GM21723 (cell line): Measurements from ENCODE around the gene IL4.
"Not testable (repeated sequence)": the region's sequence is repeated elsewhere in the genome, so short reads cannot be mapped to it uniquely, and the experiment has no call there.

Experiments
- ATAC-seq: cut with Tn5 transposase; IDR thresholded peaks from one replicate; pipeline ENCODE4 v1.9.1; 2021; ENCODE audit warnings: mild to moderate bottlenecking, moderate library complexity; ENCODE audit not compliant: unreplicated experiment

Gene IL4

DNA sequence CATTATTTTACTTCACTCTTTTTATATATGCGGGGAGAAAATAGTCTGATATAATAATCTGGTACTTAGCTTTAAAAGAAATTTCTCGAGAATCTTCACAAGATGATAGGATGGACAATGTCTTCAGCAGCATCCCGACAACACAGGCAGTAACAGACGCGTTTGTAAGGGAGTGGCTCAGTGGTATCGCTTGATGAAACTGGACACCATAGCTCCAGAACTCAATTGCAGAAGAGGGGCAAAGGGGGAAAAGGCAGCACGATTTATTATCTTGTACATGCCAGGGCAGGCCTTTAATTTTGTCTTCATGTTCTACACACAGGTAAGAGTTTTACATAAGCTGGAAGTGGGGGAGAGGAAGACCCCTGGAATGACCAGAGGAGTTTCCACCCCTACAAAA lies 15.7 kb downstream of the IL4 start:
- ATAC-seq, result no peak

- no peak for ATAC-seq
These were observed 16.4 kb downstream of the IL4 start for GRCh38 chr5:132690156-132690555.

DNA sequence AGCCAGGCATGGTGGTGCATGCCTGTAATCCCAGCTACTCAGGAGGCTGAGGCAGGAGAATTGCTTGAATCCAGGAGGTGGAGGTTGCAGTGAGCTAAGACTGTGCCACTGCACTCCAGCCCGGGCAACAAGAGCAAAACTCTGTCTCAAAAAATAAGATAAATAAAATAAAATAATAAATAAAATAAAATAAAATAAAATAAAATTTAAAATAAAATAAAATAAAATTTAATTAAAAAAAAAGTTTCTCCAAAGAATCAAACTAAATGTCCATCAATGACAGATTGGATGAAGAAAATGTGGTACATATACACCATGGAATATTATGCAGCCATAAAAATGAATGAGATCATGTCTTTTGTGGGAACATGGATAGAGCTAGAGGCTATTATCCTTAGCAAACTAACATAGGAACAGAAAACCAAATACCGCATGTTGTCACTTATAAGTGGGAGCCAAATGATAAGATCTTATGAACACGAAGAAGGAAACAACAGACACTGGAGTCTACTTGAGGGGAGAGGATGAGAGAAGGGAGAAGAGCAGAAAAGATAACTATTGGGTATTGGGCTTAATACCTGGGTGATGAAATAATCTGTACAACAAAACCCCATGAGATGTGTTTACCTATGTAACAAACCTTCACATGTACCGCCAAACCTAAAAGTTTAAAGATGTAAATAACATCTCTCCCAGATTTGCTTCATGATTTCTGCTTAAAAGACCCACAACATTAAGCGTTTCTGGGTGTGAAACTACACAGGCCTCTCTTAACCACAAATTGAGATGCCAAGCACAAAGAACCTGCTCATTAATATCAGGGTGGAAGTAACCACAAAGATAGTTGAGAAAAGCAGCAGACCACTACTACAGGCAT lies 18.2 kb downstream of the IL4 start:
- not testable (repeated sequence) for ATAC-seq

- ATAC-seq, result no peak
These were observed 18.8 kb downstream of the IL4 start for GRCh38 chr5:132692632-132692967.

- no peak for ATAC-seq
These were observed 22.2 kb downstream of the IL4 start for GRCh38 chr5:132695956-132696355.

- no peak for ATAC-seq
These were observed 31.1 kb downstream of the IL4 start for GRCh38 chr5:132704875-132705274.

- no peak for ATAC-seq
These were observed 34.9 kb downstream of the IL4 start for GRCh38 chr5:132708645-132709044.

- no peak for ATAC-seq
These were observed 40.9 kb downstream of the IL4 start for GRCh38 chr5:132714456-132715307.

- ATAC-seq, result no peak
These were observed 44.9 kb downstream of the IL4 start for GRCh38 chr5:132718544-132719312.

DNA sequence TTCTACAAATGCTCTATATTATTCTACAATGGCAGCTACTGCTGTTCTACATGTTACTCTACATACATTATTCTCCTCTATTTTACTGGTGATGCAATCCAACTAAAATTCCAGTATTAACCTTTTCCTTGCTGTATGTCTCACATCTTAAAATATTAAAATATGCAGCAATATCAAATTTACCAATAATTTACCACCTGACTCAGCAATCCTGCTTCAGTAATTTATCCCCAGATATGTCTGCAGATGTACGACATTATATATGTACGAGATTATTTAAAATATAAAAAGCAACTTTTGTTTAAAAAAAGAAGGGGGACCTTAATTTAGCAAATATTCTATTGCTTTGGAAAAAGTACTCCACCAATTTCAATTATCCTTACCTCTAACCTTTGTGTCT lies 52.0 kb downstream of the IL4 start:
- no peak for ATAC-seq

DNA sequence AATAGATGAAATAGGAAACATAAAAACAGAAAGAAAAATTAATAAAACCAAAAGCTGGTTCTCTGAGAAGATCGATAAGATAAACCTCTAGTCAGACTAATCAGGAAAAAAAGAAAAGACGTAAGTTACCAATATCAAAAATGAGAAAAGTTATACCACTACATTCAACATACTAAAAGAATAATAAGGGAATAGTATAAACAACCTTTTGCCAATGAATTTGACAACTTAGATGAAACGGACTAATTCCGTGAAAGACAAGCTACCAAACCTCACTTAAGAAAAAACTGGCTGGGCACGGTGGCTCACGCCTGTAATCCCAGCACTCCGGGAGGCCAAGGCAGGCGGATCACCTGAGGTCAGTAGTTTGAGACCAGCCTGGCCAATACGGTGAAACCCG lies 56.1 kb downstream of the IL4 start:
- no peak for ATAC-seq
